ENCODE data around the gene HVCN1.

HVCN1 gene

DNA sequence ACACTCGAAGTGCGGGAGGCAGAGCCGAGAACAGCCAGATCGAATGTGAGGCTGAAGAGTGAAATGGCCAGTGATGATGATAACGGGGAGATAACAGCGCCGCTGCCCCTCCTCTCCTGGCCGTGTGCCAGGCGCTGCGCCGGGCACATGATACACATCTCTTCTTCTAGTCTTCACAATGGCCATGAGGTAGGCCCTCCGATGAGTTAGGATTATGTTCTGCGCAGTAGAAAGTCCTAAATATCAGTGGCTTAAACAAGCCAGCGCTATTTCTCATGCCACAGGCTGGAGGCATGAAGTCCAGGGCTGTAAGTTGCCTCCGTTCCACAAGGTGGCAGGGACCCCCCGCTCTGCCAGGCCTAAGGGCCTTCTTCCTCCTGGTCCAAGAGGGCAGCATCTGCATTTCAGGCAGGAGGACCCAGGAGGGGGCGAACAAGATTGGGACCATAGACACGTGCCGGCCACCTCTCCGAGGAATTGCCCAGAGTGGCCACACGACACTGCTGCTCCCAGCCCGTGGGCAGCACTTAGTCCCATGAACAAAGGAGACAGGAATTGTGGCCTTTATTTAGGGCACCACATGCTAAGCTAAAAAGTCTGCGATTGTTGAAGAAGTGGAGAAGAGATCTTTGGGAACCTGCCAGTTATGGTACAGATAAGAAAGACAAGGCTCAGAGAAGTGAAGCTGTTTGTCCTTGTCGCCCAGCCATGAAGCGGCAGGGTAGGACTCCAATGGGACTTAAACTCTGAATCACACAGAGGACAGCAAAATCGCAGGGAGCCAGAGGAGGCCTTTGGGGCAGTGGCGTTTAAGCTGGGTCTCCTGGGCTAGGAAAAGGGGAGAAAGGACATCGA lies 10.9 kb upstream of the HVCN1 start:
- DNase-seq, result no peak

DNA sequence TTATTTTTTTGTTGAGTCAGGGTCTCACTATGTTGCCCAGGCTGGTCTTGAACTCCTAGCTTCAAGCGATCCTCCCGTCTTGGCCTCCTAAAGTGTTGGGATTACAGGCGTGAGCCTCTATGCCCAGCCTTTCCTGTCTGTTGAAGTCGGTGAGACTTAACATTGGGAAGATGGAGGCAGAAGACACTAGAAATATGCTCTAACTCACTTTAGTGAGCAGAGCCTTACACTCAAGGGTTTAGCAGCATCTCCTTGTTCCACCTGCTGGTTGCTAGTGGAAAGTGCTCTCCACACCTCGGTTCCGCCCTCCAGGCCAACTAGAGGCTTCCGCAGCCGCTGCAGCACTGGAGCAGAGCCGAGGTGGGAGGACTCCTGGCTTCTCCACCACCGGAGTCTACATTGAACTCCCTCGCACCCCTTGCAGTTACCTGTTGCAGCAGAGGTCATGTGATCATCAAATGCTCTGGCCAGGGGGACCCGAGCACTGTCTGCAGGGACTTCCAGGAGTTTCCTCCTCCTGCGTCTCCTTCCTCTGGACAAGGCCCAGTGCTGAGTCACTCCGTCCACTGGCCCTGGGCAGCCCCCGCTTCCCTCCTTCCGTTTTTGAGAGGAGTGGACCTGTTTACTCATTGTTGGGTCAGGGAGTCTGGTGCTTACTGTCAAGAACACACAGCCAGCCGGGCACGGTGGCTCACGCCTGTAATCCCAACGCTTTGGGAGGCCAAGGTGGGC lies 9.4 kb upstream of the HVCN1 start:
- peak; percentile 38 for DNase-seq

GRCh38 chr12:110697236-110697635 lies 8.3 kb upstream of the HVCN1 start:
- no peak for DNase-seq

DNA sequence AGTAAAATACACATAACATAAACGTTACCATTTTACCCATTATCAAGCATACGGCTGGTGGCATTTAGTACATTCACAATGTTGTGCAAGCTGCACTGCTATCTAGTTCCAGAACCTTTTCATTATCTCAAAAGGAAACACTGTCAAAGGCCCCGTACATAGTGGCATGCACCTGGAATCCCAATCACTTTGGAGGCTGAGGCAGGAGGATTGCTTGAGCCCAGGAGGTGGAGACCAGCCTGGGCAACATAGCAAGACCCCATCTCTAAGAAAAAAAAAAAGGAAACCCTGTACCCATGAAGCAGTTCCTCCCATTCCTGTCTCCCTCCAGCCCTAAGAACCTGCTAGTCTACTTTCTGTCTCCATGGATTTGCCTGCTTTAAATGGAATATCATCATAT lies 7.4 kb upstream of the HVCN1 start:
- no peak for DNase-seq

GRCh38 chr12:110694330-110694901 lies 5.5 kb upstream of the HVCN1 start:
- no peak for DNase-seq

GRCh38 chr12:110693731-110694130 lies 4.8 kb upstream of the HVCN1 start:
- no peak for DNase-seq

DNA sequence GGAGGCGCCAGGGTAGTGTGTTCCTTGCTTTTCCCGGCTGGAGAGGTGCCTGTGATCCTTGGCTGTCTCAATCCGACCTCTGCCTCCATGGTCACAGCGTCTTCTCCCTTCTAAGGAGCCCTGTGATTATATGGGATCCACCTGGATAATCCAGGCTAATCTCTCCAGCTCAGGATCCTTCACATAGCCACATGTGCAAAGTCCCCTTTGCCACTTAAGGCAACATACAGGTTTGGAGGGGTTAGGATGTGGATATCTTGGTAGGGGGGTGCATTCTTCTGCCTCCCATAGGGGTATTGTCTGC lies 1.2 kb upstream of the HVCN1 start:
- DNase-seq, result no peak

- peak; percentile 84 for DNase-seq
Measured at GRCh38 chr12:110689281-110690126, 589 bp upstream of the HVCN1 start.

- DNase-seq, result no peak
Measured at GRCh38 chr12:110687396-110688169, 1.3 kb downstream of the HVCN1 start.

- no peak for DNase-seq
Measured at GRCh38 chr12:110686294-110686903, 2.5 kb downstream of the HVCN1 start.

- DNase-seq, result no peak
Measured at GRCh38 chr12:110684312-110684836, 4.5 kb downstream of the HVCN1 start.

DNA sequence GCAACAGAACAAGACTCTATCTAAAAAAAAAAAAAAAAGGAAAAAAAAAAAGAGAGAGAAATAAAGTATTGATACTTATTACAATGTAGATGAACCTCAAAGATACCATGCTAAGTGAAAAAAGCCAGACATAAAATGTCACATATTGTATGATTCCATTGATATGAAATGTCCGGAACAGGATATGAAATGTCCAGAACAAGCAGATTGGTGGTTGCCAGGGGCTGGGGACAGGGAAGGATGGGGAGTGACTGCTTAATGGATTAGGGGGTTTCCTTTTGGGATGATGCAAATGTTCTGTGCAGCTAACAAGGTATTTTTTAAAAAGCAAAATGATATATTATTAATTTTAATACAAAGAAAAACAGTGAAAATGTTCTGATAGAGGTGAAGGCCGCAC lies 5.0 kb downstream of the HVCN1 start:
- DNase-seq, result no peak

DNA sequence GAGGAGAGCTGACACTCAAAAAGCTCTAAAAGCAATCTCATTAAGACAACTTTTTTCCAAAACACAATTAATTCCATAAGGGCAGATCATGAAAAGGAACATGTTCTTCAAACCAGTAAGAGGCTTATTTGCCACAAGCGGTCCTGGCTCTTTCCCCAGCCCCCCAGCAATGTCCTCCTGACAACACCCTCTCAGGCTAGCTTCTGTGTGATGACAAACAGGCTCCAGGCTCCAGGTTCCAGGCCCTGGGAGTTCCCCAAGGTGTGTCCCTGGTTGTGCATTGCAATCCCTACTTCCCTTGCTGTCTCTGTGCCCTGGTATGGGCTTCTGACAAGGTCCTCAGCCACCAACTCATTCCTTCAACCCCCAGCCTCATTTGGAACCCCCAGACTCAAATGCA lies 8.9 kb downstream of the HVCN1 start:
- DNase-seq, result no peak

- no peak for DNase-seq
Measured at GRCh38 chr12:110679201-110679600, 9.7 kb downstream of the HVCN1 start.

GRCh38 chr12:110677982-110678381 lies 10.9 kb downstream of the HVCN1 start:
- DNase-seq, result no peak

- no peak for DNase-seq
Measured at GRCh38 chr12:110677206-110677911, 11.6 kb downstream of the HVCN1 start.

DNA sequence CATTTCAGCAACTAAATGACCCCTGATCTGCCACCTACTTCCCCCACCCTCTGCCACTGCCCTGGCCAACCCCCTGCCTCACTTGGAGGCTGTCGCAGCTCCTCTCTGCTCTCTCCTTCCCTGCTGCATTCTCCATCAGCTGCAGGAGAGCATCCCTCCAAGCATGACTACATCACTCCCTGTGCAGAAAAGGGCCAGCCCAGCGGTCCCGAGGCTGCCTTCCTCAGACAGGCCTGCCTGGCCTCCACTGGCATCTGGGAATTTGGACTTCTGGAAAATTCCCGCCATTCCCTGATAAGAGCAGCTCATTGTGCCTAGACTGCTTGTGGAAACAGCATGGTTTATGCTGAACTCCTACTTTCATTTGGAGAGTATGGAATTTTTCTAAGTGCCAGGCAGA lies 12.7 kb downstream of the HVCN1 start:
- no peak for DNase-seq

- DNase-seq, result no peak
Measured at GRCh38 chr12:110670161-110670701, 18.7 kb downstream of the HVCN1 start.

- no peak for DNase-seq
Measured at GRCh38 chr12:110669193-110669502, 19.8 kb downstream of the HVCN1 start.

- DNase-seq, result no peak
Measured at GRCh38 chr12:110668480-110669192, 20.3 kb downstream of the HVCN1 start.

Measured in right kidney (tissue), 1 donor.